Measurements from ENCODE around the gene NLRP2B.
"Not testable (repeated sequence)": the region's sequence is repeated elsewhere in the genome, so short reads cannot be mapped to it uniquely, and the experiment has no call there.

The NLRP2B gene

DNA sequence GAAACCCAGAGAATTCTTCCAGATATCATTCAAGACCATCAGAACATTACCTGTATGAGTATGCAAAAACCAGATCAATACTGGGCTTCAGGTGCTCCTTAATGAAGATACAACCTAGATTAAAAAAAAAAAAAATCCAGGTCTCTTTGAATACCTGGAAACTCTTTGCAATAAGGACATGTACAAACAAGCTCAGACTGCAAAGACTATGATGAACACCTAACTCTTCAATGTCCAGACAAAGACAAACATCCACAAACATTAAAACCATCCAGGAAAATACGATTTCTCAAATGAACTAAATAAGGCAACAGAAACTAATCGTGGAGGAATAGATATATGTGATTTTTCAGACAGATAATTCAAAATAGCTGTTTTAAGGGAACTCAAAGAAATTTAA, 38.7 kb downstream of the NLRP2B start:
- H3K4me3 ChIP-seq (replicated peaks; ENCODE audit: low read depth, low read length) = no peak overlapping the region
- TF ChIP-seq, protein P1, sequence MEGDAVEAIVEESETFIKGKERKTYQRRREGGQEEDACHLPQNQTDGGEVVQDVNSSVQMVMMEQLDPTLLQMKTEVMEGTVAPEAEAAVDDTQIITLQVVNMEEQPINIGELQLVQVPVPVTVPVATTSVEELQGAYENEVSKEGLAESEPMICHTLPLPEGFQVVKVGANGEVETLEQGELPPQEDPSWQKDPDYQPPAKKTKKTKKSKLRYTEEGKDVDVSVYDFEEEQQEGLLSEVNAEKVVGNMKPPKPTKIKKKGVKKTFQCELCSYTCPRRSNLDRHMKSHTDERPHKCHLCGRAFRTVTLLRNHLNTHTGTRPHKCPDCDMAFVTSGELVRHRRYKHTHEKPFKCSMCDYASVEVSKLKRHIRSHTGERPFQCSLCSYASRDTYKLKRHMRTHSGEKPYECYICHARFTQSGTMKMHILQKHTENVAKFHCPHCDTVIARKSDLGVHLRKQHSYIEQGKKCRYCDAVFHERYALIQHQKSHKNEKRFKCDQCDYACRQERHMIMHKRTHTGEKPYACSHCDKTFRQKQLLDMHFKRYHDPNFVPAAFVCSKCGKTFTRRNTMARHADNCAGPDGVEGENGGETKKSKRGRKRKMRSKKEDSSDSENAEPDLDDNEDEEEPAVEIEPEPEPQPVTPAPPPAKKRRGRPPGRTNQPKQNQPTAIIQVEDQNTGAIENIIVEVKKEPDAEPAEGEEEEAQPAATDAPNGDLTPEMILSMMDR (IDR thresholded peaks at IDR 0.05; ENCODE audit: low read length, missing control alignments) = no peak
- no peak for DNase-seq (ENCODE audit: low read depth)

DNA sequence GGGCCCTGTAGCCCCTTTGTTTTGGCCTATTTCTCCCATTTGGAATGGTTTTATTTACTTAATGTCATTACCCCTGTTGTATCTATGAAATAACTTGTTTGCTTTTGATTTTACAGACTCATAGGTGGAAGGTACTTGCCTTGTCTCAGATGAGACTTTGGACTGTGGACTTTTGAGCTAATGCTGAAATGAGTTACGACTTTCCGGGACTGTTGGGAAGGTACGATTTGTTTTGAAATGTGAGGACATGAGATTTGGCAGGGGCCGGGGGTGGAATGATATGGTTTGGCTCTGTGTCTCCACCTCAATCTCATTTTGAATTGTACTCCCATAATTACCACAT, 39.4 kb downstream of the NLRP2B start:
- no peak for DNase-seq (ENCODE audit: low read depth)
- TF ChIP-seq, protein P1 (IDR thresholded peaks at IDR 0.05; ENCODE audit: low read length, missing control alignments) = no peak
- no peak overlapping the region for H3K4me3 ChIP-seq (replicated peaks; ENCODE audit: low read depth, low read length)

DNA sequence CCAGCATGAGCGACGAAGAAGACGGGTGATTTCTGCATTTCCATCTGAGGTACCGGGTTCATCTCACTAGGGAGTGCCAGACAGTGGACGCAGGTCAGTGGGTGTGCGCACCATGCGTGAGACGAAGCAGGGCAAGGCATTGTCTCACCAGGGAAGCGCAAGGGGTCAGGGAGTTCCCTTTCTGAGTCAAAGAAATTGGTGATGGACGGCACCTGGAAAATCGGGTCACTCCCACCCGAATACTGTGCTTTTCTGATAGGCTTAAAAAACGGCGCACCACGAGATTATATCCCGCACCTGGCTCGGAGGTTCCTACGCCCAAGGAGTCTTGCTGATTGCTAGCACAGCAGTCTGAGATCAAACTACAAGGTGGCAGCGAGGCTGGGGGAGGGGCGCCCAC, 50.6 kb downstream of the NLRP2B start:
- not testable (repeated sequence) for DNase-seq (ENCODE audit: low read depth)

More for the DNA sequence above, 50.6 kb downstream of the NLRP2B start:
- H3K4me3 ChIP-seq (replicated peaks; ENCODE audit: low read depth, low read length) = not testable (repeated sequence)
